K562 (cell line): ENCODE data around the gene YPEL3. TPM values are rescaled to one million over a fixed set of nuclear protein-coding genes. Genes with fewer than 3 reads are reported as not detected.

Experiments
- ATAC-seq: fragments of 200-7000 bp; cut with Tn5 transposase; 3 replicates; pipeline ENCODE4 v1.9.1; 2020; ENCODE audit warnings: moderate library complexity
- BruUV-seq: library from RNA; stranded (reverse); fragments of 400-500 nt; replicated peaks from 2 replicates; lab custom pipeline; 2021; lab: Mats Ljungman, UMichigan
- CTCF ChIA-PET: fragments of 300-600 bp; formaldehyde crosslinking; extraction: SDS; loops from one replicate; lab custom pipeline; 2021; ENCODE audit warnings: low intra/inter-chr PET ratio; lab: Yijun Ruan, JAX
- POLR2A ChIA-PET: fragments of 300-600, 350-650 bp; sonication (Branson Sonifier 250); formaldehyde crosslinking; extraction: SDS; loops from one replicate; lab custom pipeline; 2021; ENCODE audit warnings: antibody characterized with exemption, inconsistent platforms; lab: Yijun Ruan, JAX
- DNase-seq, 4 experiments: peaks; one replicate each; pipeline versions ENCODE4 v3.0.0 to v3.0.0-alpha.2; 2011 to 2018; ENCODE audit warnings: low spot score in 3 of 4, mixed read lengths in 3 of 4; ENCODE audit errors: extremely low read depth in 1 of 4
- FAIRE-seq: peaks from 2 replicates; lab custom pipeline; 2011; peaks lifted over from hg19 to GRCh38; lab: Jason Lieb, UNC
- H2AFZ ChIP-seq: 2 replicates; pipeline ENCODE4 v1.6.0; 2011; ENCODE audit warnings: low read depth, low read length, control low read depth, inconsistent platforms
- H3K27ac ChIP-seq: fragments of 200-600 bp; 3 replicates; pipeline ENCODE4 v1.8.0; 2011; ENCODE audit warnings: low read depth, mild to moderate bottlenecking, control low read depth, inconsistent platforms, low read length, moderate library complexity, mixed read lengths; ENCODE audit errors: extremely low read depth
- H3K27me3 ChIP-seq, 2 experiments: fragments of 300-600 bp in 1 of 2; 2 replicates in 1 of 2; 3 replicates in 1 of 2; pipeline versions ENCODE4 v1.6.0 to v1.8.0; 2011; ENCODE audit warnings: inconsistent platforms in 2 of 2, low read length in 2 of 2, mild to moderate bottlenecking in 1 of 2, mixed read lengths in 1 of 2, moderate library complexity in 1 of 2; ENCODE audit not compliant: control insufficient read depth in 2 of 2, insufficient read depth in 2 of 2
- H3K36me3 ChIP-seq: fragments of 300-600 bp; 3 replicates; pipeline ENCODE4 v1.8.0; 2011; ENCODE audit warnings: mild to moderate bottlenecking, low read length, inconsistent platforms; ENCODE audit not compliant: control insufficient read depth, insufficient read depth
- H3K4me1 ChIP-seq, 2 experiments: fragments of 200-600 bp in 1 of 2; replicated peaks in 1 of 2; 2 replicates in 1 of 2; 3 replicates in 1 of 2; pipeline versions ENCODE4 v1.5.1 to v1.8.0; 2011; ENCODE audit warnings: inconsistent platforms in 2 of 2, low read length in 2 of 2, mild to moderate bottlenecking in 1 of 2, mixed read lengths in 1 of 2, moderate library complexity in 1 of 2; ENCODE audit not compliant: control insufficient read depth in 2 of 2, insufficient read depth in 2 of 2
- H3K4me2 ChIP-seq: 2 replicates; pipeline ENCODE4 v1.6.1; 2011; ENCODE audit warnings: low read length, control low read depth, inconsistent platforms, mixed read lengths; ENCODE audit not compliant: insufficient read depth
- H3K4me3 ChIP-seq: fragments of 200-600 bp; sonication (generic), shearing (Covaris generic); 2 replicates; pipeline ENCODE4 v1.5.1; 2016; ENCODE audit warnings: control low read depth, inconsistent platforms
- H3K79me2 ChIP-seq: fragments of 200-600 bp; 3 replicates; pipeline ENCODE4 v1.8.0; 2011; ENCODE audit warnings: low read length, inconsistent platforms; ENCODE audit not compliant: control insufficient read depth, insufficient read depth
- H3K9ac ChIP-seq, 2 experiments: 2 replicates each; pipeline versions ENCODE4 v1.6.0 to v1.6.1; 2011; ENCODE audit warnings: low read depth in 2 of 2, low read length in 2 of 2, control low read depth in 1 of 2, inconsistent platforms in 1 of 2, mild to moderate bottlenecking in 1 of 2, mixed read lengths in 1 of 2; ENCODE audit not compliant: insufficient read depth in 1 of 2
- H3K9me1 ChIP-seq: one replicate; pipeline ENCODE4 v1.6.0; 2011; ENCODE audit warnings: inconsistent platforms, mild to moderate bottlenecking, low read length, moderate library complexity; ENCODE audit not compliant: control insufficient read depth, insufficient read depth
- H3K9me3 ChIP-seq: replicated peaks from 2 replicates; pipeline ENCODE4 v1.5.1; 2011; ENCODE audit warnings: low read depth, low read length, inconsistent platforms; ENCODE audit not compliant: control insufficient read depth, insufficient read depth
- H4K20me1 ChIP-seq: replicated peaks from 2 replicates; pipeline ENCODE4 v1.6.1; 2011; ENCODE audit warnings: low read length, inconsistent platforms, mixed read lengths; ENCODE audit not compliant: control insufficient read depth, insufficient read depth
- ATF4 ChIP-seq: fragments of 450-650 bp; formaldehyde crosslinking; IDR thresholded peaks from 2 replicates; pipeline ENCODE4 v1.4.0; 2022; ENCODE audit warnings: mild to moderate bottlenecking, moderate library complexity
- CBX8 ChIP-seq: fragments of 200-600 bp; sonication (generic); IDR thresholded peaks from 2 replicates; pipeline ENCODE4 v1.6.1; 2012; ENCODE audit warnings: borderline replicate concordance, mixed run types, low read depth, mild to moderate bottlenecking, moderate library complexity, mixed read lengths, low read length, control low read depth, inconsistent platforms; ENCODE audit not compliant: poor library complexity, severe bottlenecking; ENCODE audit errors: extremely low read depth
- CREB3 ChIP-seq: fragments of 450-650 bp; conservative IDR thresholded peaks from 2 replicates; pipeline ENCODE4 v1.6.1; 2016; ENCODE audit warnings: missing genetic modification characterization, low read depth, mild to moderate bottlenecking, missing compliant biosample characterization, moderate library complexity
- ESRRA ChIP-seq: fragments of 450-650 bp; IDR thresholded peaks from 2 replicates; pipeline ENCODE4 v1.6.1; 2014; ENCODE audit warnings: low read depth, mild to moderate bottlenecking, moderate library complexity, borderline replicate concordance
- HDGF ChIP-seq: fragments of 450-650 bp; IDR thresholded peaks from 2 replicates; pipeline ENCODE4 v1.6.1; 2016
- JUNB ChIP-seq: fragments of 450-650 bp; formaldehyde crosslinking; conservative IDR thresholded peaks from 2 replicates; pipeline ENCODE4 v1.4.0; 2020; ENCODE audit warnings: mild to moderate bottlenecking
- RBBP5 ChIP-seq: fragments of 200-600 bp; sonication (generic); IDR thresholded peaks from 2 replicates; pipeline ENCODE4 v1.6.1; 2012; ENCODE audit warnings: borderline replicate concordance, mild to moderate bottlenecking, low read length, control low read depth, inconsistent platforms; ENCODE audit not compliant: insufficient read depth, poor library complexity, severe bottlenecking
- RBM34 ChIP-seq: fragments of 200-400 bp; formaldehyde crosslinking; IDR thresholded peaks from 2 replicates; pipeline ENCODE4 v1.6.1; 2018; ENCODE audit warnings: low read length, borderline replicate concordance; ENCODE audit not compliant: insufficient read depth
- VEZF1 ChIP-seq: fragments of 200-800 bp; sonication (Bioruptor generic); IDR thresholded peaks from 2 replicates; pipeline ENCODE4 v1.6.1; 2017; ENCODE audit warnings: missing genetic modification characterization, missing compliant biosample characterization
- ZNF586 ChIP-seq: fragments of 450-650 bp; formaldehyde crosslinking; conservative IDR thresholded peaks from 2 replicates; pipeline ENCODE4 v1.4.0; 2020; ENCODE audit warnings: mild to moderate bottlenecking, moderate library complexity
- WGBS: fragments of 100-300 bp; shearing (Covaris generic); methylation state at CpG from one replicate; pipeline ENCODE4 v1.1.6; 2016; ENCODE audit warnings: low coverage, mixed read lengths; ENCODE audit not compliant: insufficient coverage; ENCODE audit errors: missing lambda C conversion rate; 5-methylcytosine and 5-hydroxymethylcytosine counted together
- in situ Hi-C: fragments of 300-500 bp; cut with MboI; formaldehyde crosslinking; loops from 4 replicates; pipeline ENCODE4 v1.15.0; 2018; ENCODE audit warnings: inconsistent platforms, mixed read lengths
- intact Hi-C: fragments of 100-400 bp; cut with micrococcal nuclease; formaldehyde crosslinking; loops from 2 replicates; pipeline ENCODE4 v1.14.2; 2022
- polyA plus RNA-seq, 8 experiments: library from polyadenylated mRNA; depleted of rRNA in 4 of 8; stranded (reverse) in 5 of 8; unstranded in 3 of 8; fragments of >200 nt; fragmentation: Nextera tagmentation in 2 of 8; fragmentation: Illumina TruSeq in 1 of 8; extraction: Ambion mirVana in 2 of 8; extraction: Trizol in 1 of 8; gene quantifications; 2 replicates each; pipeline versions ENCODE4 v1.2.1 to v1.2.3, GENCODE V29; 2011 to 2014; ENCODE audit warnings: inconsistent platforms in 1 of 8, missing spikeins in 1 of 8
- total RNA-seq, 7 experiments: library from RNA; depleted of rRNA in 6 of 7; stranded (reverse); fragments of >200 nt in 6 of 7; fragmentation: Illumina TruSeq in 2 of 7; extraction: Trizol in 2 of 7; gene quantifications; 2 replicates each; pipeline versions ENCODE4 v1.2.1 to v1.2.3, GENCODE V29; 2011 to 2021; ENCODE audit warnings: low replicate concordance in 1 of 7

Gene YPEL3
- total and polyA plus RNA-seq, 9 of the 15 experiments (the other 6 are each of a cell fraction or from before 2014, with no cell fraction given): 0.41 to 15.0 (median 2.9) TPM

GRCh38 chr16:30060346-30060745, 35.7 kb downstream of the YPEL3 start:
- Histone ChIP-seq H3K27me3 (no peaks in the 10 kb centered on the region), H3K79me2 (peaks cover 22% of the 10 kb centered on the region), H4K20me1 (no peaks in the 10 kb centered on the region), H3K9me1 (no peaks in the 10 kb centered on the region), H3K9me3 (no peaks in the 10 kb centered on the region), H3K27ac (no peak overlapping the region), H3K4me1 (peaks cover 17 to 28% of the 10 kb centered on the region in 2 experiments), H3K36me3 (0 out of 3 replicates have a peak, but pooled peaks cover 2% of the 10 kb centered on the region), H3K4me2 (no peak overlapping the region), H2AFZ (no peak overlapping the region), H3K4me3 (no peak overlapping the region), H3K9ac (peak overlapping the region in 1 of 2 experiments; percentile 89; a peak in 1 of 4 replicates)
- no peak for DNase-seq
- no TSS peak for BruUV-seq
- ATAC-seq: no peak
- WGBS: 60% methylated on average over 4 of the region's 4 CpGs
- in situ Hi-C loops: no loop called here
- POLR2A ChIA-PET: interaction anchor here (0.6 to 1.4 kb wide), 2 partner anchors 31 to 33 kb away, joined by 3 to 4 read pairs; partner anchors contain the start of gene TBX6
- intact Hi-C loops: loop anchor here (10.0 kb wide), 2 partner anchors 314 to 594 kb away; partner anchors contain the start of genes FBRS, MYL11, PRR14 and TBC1D10B
- FAIRE-seq: no peak
- CTCF ChIA-PET: no interaction called here
- TF ChIP-seq ATF4 (CRISPR knock-in tag) (no peak), CREB3 (tag) (no peak), CBX8 (no peak), RBM34 (no peak), JUNB (CRISPR knock-in tag) (no peak), ZNF586 (CRISPR knock-in tag) (no peak), ESRRA (no peak), HDGF (no peak), VEZF1 (no peak), RBBP5 (no peak)
